Choroid plexus epithelial cell (primary cell): ENCODE results near the gene DHX8.
"Not testable (repeated sequence)": the region's sequence is repeated elsewhere in the genome, so short reads cannot be mapped to it uniquely, and the experiment has no call there.

Source experiments
- DNase-seq: peaks from one replicate; pipeline ENCODE4 v3.0.0-alpha.2; 2010; ENCODE audit warnings: low read depth
- H3K4me3 ChIP-seq: 2 replicates; pipeline ENCODE4 v1.5.1; 2011; ENCODE audit warnings: low read depth, mild to moderate bottlenecking, control low read depth, low read length, moderate library complexity
- TF ChIP-seq, protein P1 (sequence below): conservative IDR thresholded peaks from 2 replicates; pipeline ENCODE4 v1.5.1; 2011; ENCODE audit warnings: low read depth, mild to moderate bottlenecking, control low read depth, inconsistent platforms, low read length, moderate library complexity

Gene DHX8

DNA sequence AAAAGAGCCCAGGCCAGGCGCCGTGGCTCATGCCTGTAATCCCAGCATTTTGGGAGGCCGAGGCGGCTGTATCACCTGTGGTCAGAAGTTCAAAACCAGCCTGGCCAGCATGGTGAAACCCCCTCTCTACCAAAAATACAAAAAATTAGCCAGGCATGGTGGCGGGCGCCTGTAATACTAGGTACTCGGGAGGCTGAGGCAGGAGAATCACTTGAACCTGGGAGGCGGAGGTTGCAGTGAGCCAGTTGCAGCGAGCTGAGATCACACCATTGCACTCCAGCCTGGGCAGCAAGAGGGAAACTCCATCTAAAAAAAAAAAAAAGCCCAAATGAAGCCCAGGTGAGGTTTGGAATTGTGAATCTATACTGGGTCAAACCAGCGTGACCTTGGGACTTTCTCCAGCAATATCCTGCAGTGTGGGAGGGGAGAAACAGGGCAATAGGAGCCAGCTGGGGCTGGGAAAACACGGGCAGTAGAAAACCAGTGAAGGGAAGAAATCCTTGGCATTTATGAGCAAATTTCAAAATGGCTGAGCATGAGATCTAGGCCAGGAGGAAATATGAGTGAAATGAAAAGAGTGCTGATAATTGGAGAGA is 8.2 kb upstream of the DHX8 start:
- no peak for DNase-seq
- TF ChIP-seq, protein P1, sequence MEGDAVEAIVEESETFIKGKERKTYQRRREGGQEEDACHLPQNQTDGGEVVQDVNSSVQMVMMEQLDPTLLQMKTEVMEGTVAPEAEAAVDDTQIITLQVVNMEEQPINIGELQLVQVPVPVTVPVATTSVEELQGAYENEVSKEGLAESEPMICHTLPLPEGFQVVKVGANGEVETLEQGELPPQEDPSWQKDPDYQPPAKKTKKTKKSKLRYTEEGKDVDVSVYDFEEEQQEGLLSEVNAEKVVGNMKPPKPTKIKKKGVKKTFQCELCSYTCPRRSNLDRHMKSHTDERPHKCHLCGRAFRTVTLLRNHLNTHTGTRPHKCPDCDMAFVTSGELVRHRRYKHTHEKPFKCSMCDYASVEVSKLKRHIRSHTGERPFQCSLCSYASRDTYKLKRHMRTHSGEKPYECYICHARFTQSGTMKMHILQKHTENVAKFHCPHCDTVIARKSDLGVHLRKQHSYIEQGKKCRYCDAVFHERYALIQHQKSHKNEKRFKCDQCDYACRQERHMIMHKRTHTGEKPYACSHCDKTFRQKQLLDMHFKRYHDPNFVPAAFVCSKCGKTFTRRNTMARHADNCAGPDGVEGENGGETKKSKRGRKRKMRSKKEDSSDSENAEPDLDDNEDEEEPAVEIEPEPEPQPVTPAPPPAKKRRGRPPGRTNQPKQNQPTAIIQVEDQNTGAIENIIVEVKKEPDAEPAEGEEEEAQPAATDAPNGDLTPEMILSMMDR = no peak
- no peak overlapping the region for H3K4me3 ChIP-seq

DNA sequence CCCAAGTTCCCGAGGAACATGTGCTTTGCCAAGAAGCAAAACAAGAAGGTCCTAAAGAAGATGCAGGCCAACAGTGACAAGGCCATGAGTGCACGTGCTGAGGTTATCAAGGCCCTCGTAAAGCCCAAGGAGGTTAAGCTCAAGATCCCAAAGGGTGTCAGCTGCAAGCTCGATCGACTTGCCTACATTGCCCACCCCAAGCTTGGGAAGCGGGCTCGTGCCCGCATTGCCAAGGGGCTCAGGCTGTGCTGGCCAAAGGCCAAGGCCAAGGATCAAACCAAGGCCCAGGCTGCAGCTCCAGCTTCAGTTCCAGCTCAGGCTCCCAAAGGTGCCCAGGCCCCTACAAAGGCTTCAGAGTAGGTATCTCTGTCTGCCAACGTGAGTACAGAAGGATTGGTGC is 7.5 kb upstream of the DHX8 start:
- H3K4me3 ChIP-seq, DNase-seq: not testable (repeated sequence)

DNA sequence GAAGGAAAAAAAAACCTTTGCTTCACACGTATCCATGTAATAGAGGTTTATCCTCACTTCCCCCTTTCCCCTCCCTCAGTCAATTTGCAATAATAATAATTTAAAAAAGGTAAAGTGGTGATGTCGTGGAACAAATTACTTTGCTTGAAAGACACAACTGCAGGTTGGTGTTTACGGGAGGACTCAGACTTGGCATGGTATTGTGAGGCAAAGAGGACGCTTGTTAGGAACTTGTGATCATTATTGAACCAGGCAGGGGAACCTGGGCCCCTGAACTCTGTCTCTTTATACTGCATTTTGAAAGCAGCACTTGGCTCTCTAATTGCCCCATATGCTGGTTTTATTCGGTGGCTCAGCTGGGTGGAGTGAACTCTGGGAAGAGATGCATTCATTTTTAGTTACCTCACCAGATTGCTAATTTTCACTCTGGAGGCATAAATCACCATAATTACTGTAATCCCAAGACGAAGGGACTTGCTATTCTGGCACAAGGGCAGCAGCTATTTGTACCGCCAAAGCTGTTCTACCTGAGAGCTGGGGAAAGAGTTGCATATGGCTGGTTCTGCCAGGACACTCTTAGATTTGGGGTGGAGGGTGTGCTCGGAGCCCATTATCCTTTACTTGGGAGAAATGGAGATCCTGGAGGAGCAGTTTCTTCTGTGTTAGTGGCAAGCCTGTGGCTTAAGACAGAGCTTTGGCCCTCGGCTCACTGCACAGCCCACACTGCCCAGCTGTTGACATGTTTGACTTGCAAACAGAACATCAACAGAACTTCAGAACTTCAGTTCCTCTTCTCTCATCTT is 5.7 kb upstream of the DHX8 start:
- H3K4me3 ChIP-seq = no peak overlapping the region
- TF ChIP-seq, protein P1 = no peak
- no peak for DNase-seq

DNA sequence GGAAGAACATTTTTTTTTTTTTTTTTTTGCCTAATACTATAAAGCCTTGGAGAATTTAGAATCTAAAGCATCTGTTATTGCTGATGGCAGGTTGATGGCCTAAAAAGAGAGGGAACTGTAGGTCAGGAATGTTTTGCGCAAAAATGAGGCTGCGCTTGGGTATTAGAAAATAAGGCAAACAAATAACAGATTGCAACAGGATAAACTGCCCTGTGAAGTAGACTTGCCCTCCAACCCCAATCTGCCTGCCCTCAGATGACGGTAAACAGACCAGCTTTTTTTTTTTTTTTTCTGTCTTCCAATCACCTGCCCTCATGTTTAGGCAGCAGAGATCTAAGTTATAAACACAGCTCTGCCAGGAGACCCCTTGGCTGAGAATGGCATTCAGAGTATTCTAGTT is 3.8 kb upstream of the DHX8 start:
- TF ChIP-seq, protein P1 = no peak
- H3K4me3 ChIP-seq = no peak overlapping the region
- no peak for DNase-seq

DNA sequence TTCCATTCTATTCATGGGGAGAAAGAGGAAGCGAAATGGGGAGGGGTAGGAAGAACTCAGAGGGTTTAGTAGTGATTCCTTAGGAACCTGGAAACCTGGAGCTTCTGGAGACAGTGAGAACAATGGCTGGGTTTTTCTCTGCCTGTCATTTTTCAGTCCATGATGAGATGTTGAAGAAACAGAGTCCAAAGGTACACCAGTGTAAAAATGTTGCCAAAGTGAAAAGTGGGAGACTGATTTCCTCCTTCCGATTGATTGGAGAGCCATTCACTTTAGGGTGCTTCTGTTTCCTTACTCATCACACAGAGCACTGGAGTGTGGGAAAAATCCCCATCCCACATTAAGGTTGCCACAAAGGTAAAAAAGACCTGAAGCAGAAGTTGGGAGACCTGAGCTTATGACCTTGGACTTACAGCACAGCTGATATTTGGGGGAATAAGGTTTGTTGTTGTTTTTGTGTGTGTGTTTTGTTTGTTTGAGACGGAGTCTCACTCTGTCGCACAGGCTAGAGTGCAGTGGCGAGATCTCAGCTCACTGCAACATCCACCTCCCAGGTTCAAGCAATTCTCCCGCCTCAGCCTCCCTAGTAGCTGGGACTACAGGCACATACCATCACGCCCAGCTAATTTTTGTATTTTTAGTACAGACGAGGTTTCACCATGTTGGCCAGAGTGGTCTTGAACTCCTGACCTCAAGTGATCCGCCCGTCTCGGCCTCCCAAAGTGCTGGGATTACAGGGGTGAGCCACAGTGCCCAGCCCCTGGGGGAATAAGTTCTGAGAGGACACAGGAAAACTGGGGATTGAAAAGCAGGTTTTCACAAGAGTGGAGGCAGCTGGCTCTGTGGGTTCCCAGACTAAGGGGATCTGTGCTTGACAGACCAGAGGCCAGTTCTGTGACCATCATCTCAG is 1.4 kb upstream of the DHX8 start:
- H3K4me3 ChIP-seq = no peak overlapping the region
- DNase-seq = no peak
- TF ChIP-seq, protein P1 = no peak

DNA sequence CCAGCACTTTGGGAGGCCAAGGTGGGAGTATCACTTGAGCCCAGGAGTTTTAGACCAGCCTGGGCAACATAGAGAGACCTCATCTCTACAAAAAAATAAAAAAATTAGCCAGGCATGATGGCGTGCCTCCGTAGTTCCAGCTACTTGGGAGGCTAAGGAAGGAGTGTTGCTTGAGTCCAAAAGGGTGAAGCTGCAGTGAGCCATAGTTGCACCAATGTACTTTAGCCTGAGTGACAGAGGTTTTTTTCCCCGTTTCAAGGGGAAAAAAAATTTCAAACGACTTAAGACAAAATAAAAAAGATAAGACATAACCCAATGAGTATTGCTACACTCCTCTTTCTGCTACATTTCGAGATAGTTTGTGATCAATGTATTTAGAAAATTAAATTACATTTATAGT is 6.8 kb downstream of the DHX8 start:
- TF ChIP-seq, protein P1 = no peak
- H3K4me3 ChIP-seq = no peak overlapping the region
- no peak for DNase-seq

DNA sequence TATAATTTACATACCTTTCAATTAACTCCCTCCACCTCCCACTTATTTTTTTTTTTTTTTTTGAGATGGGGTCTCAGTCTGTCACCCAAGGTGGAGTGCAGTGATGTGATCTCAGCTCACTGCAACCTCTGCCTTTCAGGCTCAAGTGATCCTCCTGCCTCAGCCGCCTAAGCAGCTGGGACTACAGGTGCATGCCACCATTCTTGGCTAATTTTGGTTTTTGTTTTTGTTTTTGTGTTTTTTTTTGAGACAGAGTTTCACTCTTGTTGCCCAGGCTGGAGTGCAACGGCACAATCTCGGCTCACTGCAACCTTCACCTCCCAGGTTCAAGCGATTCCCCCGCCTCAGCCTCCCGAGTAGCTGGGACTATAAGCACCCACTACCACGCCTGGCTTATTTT is 25.7 kb downstream of the DHX8 start:
- not testable (repeated sequence) for H3K4me3 ChIP-seq, DNase-seq

DNA sequence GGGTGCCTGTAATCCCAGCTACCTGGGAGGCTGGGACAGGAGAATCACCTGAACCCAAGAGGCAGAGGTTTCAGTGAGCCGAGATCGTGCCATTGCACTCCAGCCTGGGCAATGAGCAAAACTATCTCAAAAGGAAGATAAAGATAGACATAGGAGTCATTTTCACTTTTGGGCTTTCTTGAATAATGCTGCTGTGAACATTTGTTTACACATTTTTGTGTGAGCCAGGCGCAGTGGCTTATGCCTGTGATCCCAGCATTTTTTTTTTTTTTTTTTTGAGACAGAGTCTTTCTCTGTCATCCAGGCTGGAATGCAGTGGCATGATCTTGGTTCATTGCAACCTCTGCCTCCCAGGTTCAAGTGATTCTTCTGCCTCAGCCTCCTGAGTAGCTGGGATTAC is 27.4 kb downstream of the DHX8 start:
- not testable (repeated sequence) for DNase-seq, H3K4me3 ChIP-seq
